Peyer's patch (tissue), 4 donors: ENCODE measurements around the gene CACNA1S.

Experiments used
- POLR2A ChIP-seq, 2 donors: fragments of 450-650 bp; IDR thresholded peaks; one replicate each; pipeline ENCODE4 v1.5.1; 2017; ENCODE audit warnings: antibody characterized with exemption in 2 of 2, mild to moderate bottlenecking in 2 of 2, moderate library complexity in 2 of 2
- TF ChIP-seq, protein P1 (sequence below), 6 experiments: fragments of 450-650 bp in 4 of 6; fragments of 200-600 bp in 2 of 6; sonication (generic) in 1 of 6; IDR thresholded peaks; one replicate each; pipeline ENCODE4 v1.5.1; 2017 to 2019; ENCODE audit warnings: antibody characterized with exemption in 6 of 6, mild to moderate bottlenecking in 3 of 6, moderate library complexity in 1 of 6

DNA sequence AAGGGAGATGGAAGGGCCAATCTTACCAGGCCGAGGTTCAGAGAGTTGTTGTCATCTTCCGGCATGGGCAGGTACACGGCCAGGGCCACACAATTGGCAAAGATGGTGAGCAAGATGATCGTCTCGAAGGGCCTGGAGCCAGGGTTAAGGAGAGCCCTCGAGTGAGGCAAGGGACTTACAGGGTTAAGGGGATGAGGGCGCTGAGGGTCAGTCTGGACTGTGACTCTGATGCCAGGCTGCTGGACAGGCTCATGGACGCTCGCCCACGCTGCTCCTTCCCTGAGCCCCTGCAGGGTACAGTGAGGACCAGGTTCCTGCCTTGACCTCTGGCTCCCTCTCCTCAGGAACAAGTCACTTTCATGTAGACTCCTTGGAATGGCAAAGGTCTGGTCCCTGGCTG is 2.1 kb downstream of the CACNA1S start:
- TF ChIP-seq, protein P1, sequence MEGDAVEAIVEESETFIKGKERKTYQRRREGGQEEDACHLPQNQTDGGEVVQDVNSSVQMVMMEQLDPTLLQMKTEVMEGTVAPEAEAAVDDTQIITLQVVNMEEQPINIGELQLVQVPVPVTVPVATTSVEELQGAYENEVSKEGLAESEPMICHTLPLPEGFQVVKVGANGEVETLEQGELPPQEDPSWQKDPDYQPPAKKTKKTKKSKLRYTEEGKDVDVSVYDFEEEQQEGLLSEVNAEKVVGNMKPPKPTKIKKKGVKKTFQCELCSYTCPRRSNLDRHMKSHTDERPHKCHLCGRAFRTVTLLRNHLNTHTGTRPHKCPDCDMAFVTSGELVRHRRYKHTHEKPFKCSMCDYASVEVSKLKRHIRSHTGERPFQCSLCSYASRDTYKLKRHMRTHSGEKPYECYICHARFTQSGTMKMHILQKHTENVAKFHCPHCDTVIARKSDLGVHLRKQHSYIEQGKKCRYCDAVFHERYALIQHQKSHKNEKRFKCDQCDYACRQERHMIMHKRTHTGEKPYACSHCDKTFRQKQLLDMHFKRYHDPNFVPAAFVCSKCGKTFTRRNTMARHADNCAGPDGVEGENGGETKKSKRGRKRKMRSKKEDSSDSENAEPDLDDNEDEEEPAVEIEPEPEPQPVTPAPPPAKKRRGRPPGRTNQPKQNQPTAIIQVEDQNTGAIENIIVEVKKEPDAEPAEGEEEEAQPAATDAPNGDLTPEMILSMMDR (IDR thresholded peaks at IDR 0.05), result no peak
- TF ChIP-seq POLR2A (IDR thresholded peaks at IDR 0.05), result no peak
